AG09309 (cell line): ENCODE results near the gene TMEM163.

Experiments
- DNase-seq: peaks from one replicate; pipeline ENCODE4 v3.0.0-alpha.2; 2010; ENCODE audit warnings: low read depth
- H3K4me3 ChIP-seq: 2 replicates; pipeline ENCODE4 v1.5.1; 2011; ENCODE audit warnings: mild to moderate bottlenecking, low read depth, low read length, moderate library complexity; ENCODE audit not compliant: control insufficient read depth
- TF ChIP-seq, protein P1 (sequence below): IDR thresholded peaks from 2 replicates; pipeline ENCODE4 v1.5.1; 2011; ENCODE audit warnings: mild to moderate bottlenecking, low read depth, low read length, inconsistent platforms; ENCODE audit not compliant: insufficient read depth, control insufficient read depth; ENCODE audit errors: missing control alignments

The TMEM163 gene

DNA sequence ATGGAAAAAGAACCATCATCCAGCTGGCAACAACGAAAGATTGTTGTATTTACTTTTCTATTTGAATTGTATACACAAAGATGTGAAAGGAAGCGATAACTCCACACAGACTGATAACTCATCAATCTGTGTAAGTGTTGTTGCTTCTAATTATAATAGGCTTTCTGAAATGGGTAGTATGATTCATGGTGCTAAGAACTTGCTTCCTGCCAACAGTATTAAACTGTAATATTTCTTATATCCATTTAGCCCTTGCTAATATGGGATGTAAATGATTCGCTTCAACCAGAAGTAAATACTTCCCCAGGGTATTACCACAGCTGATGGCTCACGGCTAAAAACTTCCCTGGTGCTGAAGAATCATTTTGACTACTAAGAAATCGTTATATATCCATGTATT, 70.2 kb downstream of the TMEM163 start:
- TF ChIP-seq, protein P1, sequence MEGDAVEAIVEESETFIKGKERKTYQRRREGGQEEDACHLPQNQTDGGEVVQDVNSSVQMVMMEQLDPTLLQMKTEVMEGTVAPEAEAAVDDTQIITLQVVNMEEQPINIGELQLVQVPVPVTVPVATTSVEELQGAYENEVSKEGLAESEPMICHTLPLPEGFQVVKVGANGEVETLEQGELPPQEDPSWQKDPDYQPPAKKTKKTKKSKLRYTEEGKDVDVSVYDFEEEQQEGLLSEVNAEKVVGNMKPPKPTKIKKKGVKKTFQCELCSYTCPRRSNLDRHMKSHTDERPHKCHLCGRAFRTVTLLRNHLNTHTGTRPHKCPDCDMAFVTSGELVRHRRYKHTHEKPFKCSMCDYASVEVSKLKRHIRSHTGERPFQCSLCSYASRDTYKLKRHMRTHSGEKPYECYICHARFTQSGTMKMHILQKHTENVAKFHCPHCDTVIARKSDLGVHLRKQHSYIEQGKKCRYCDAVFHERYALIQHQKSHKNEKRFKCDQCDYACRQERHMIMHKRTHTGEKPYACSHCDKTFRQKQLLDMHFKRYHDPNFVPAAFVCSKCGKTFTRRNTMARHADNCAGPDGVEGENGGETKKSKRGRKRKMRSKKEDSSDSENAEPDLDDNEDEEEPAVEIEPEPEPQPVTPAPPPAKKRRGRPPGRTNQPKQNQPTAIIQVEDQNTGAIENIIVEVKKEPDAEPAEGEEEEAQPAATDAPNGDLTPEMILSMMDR: no peak
- no peak for DNase-seq
- H3K4me3 ChIP-seq: no peak overlapping the region

DNA sequence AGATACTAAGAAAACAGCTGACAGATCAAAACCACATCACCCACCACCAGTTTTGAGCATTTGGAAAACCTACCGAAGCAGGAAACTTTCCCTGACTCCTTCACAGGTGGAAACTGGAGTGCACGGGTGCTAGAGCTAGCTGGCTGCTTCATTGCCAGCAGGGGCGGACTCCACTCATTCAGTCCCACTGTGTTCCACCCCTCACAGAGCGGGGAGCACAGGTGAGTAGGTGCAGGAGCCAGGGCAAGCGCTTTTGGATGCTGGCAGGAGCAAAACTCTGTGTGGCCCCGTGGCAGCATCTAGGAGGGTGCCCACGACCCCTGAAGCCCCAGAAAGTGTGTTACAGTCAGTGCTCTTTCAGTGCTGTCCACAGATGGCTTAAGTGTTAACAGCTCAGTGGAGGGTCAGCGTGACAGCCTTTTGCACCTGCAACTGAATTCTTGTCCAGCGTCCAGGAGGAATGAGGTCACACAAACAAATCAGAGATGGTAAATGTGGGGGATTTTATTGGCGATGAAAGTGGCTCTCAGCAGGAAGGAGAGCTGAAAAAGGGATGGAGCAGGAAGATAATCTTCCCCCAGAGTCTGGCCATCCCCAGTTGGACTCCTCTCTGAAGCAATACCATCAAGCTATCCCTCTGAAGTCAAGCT, 71.1 kb downstream of the TMEM163 start:
- H3K4me3 ChIP-seq: no peak overlapping the region
- TF ChIP-seq, protein P1: no peak
- DNase-seq: no peak

DNA sequence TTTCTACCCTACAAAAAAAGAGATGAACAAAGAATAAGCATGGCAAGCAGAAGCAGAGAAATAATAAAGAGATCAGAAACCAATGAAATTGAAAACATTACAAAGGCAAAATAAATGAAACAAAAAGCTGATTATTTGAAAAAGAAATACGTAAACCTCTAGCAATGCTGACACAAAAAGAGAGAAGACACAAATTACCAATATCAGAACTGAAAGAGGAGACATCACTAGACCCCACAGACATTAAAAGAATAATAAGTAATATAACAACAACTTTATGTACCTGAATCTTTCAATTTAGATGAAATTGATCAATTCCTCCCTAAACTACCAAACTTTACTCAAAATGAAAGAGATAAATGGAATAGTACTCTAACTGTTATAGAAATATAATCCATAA, 75.9 kb downstream of the TMEM163 start:
- TF ChIP-seq, protein P1: no peak

DNA sequence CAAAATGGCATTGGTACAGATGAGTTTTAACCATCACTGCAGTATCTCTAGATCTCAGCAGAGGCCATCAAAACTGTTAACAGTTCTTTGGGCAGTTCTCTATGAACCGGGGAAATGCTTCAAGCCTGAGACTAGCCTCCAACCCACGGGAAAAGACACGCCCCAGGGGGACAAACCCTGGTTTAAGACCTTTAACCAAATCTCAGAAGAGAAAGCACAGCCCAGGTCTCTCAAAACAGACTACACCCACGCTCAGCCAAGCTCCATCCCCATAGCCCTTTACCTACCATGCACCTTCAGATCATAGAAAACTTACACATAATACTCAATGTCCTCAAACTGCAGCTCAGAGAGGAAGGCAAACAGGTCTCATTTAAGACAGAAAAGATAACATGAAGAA, 78.3 kb downstream of the TMEM163 start:
- TF ChIP-seq, protein P1: no peak
- DNase-seq: no peak

More for the DNA sequence above, 75.9 kb downstream of the TMEM163 start:
- no peak for DNase-seq
- H3K4me3 ChIP-seq: no peak overlapping the region

DNA sequence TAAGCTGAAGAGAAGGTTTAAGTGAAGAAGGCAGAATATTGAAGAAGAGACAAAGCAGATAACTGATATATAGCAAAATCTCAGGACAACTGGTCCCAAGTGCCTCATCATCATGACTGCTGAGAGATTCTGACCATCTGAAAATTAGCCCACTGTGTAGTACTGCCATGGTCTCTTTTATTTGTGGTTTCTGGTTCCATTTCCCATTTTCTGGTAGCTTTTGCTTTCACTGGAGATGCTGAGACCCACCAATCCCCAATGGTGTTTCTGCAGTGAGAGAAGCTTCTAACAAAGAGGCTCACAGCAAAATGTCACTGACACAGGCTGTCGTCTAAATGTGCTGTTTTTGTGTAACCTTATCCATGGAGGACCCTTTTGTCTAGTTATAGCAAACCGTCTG, 79.5 kb downstream of the TMEM163 start:
- TF ChIP-seq, protein P1: no peak
- no peak for DNase-seq
- no peak overlapping the region for H3K4me3 ChIP-seq

More for the DNA sequence above, 78.3 kb downstream of the TMEM163 start:
- H3K4me3 ChIP-seq: no peak overlapping the region

DNA sequence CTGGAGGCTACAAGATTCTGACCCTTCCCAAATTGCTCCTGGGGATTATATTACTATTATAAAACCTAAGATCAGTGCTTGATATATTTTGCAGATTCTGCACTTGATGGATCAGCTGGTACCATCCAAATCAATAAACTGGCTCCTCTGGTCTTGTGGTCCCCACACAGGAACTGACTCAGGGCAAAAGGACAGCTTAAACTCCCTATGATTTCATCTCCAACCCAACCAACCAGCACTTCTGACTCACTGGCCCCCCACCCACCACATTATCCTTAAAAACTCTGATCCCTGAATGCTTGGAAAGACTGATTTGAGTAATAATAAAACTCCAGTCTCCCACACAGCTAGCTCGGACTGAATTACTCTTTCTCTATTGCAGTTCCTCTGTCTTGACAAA, 82.1 kb downstream of the TMEM163 start:
- no peak for DNase-seq
- no peak overlapping the region for H3K4me3 ChIP-seq

More for the DNA sequence above, 82.1 kb downstream of the TMEM163 start:
- TF ChIP-seq, protein P1: no peak
